Lung (tissue), 13 donors: Measurements from ENCODE around the gene BAG5. TPM values are rescaled to one million over a fixed set of nuclear protein-coding genes. Genes with fewer than 3 reads are reported as not detected.

Experiments
- ATAC-seq: fragments of 200-7000 bp; cut with Tn5 transposase; one replicate; pipeline ENCODE4 v1.9.1; 2020; ENCODE audit warnings: moderate number of reproducible peaks; ENCODE audit not compliant: insufficient read depth, low FRiP score
- DNase-seq, 3 donors: peaks; one replicate each; pipeline ENCODE4 v3.0.0-alpha.2; 2013 to 2017
- H3K27ac ChIP-seq, 2 donors: one replicate each; pipeline ENCODE4 v1.5.1; 2013; ENCODE audit warnings: mild to moderate bottlenecking in 2 of 2, moderate library complexity in 2 of 2, control low read depth in 1 of 2, inconsistent platforms in 1 of 2, low read depth in 1 of 2, low read length in 1 of 2
- H3K27me3 ChIP-seq, 3 donors: one replicate each; pipeline ENCODE4 v1.5.1; 2013; ENCODE audit warnings: low read length in 2 of 3; ENCODE audit not compliant: control insufficient read depth in 3 of 3, insufficient read depth in 3 of 3
- H3K36me3 ChIP-seq, 4 donors: one replicate each; pipeline ENCODE4 v1.5.1; 2013; ENCODE audit warnings: low read length in 4 of 4, mild to moderate bottlenecking in 1 of 4, moderate library complexity in 1 of 4; ENCODE audit not compliant: control insufficient read depth in 4 of 4, insufficient read depth in 4 of 4
- H3K4me1 ChIP-seq, 5 donors: one replicate each; pipeline ENCODE4 v1.5.1; 2013; ENCODE audit warnings: low read length in 5 of 5, mild to moderate bottlenecking in 2 of 5, moderate library complexity in 1 of 5; ENCODE audit not compliant: control insufficient read depth in 5 of 5, insufficient read depth in 5 of 5
- H3K4me3 ChIP-seq: one replicate; pipeline ENCODE4 v1.5.1; 2013; ENCODE audit warnings: mild to moderate bottlenecking, control low read depth, moderate library complexity
- H3K9ac ChIP-seq, 2 donors: one replicate each; pipeline ENCODE4 v1.5.1; 2013; ENCODE audit warnings: low read length in 2 of 2, control low read depth in 1 of 2; ENCODE audit not compliant: insufficient read depth in 1 of 2
- H3K9me3 ChIP-seq, 4 donors: one replicate each; pipeline ENCODE4 v1.5.1; 2013; ENCODE audit warnings: low read length in 3 of 4, mild to moderate bottlenecking in 1 of 4, moderate library complexity in 1 of 4; ENCODE audit not compliant: control insufficient read depth in 4 of 4, insufficient read depth in 3 of 4
- WGBS, 2 donors: extraction: QIAGEN DNeasy Blood & Tissue Kit; methylation state at CpG; one replicate each; pipeline ENCODE4 v1.1.7; 2013; 5-methylcytosine and 5-hydroxymethylcytosine counted together
- polyA plus RNA-seq, 2 donors: library from polyadenylated mRNA; stranded (reverse); fragments of 200-250 nt; gene quantifications; one replicate each; pipeline ENCODE4 v1.2.1, GENCODE V29; 2013
- small RNA-seq: library from RNA; depleted of rRNA; stranded (forward); fragments of <200 nt; gene quantifications from one replicate; pipeline ENCODE3, GENCODE V24; 2014; ENCODE audit warnings: low replicate concordance
- total RNA-seq, 2 donors: library from RNA; depleted of rRNA in 1 of 2; stranded (reverse); fragments of >200 nt in 1 of 2; gene quantifications; one replicate each; pipeline ENCODE4 v1.2.1, GENCODE V29; 2014 to 2021
- TF ChIP-seq, protein P1 (sequence below): IDR thresholded peaks from 2 replicates; pipeline ENCODE4 v1.5.1; 2012; ENCODE audit warnings: mild to moderate bottlenecking; ENCODE audit errors: control extremely low read depth, extremely low read depth
- donor health status: control.
- donor health status: control.
- donor health status: Bipolar disorder and iron deficiency.
- donor health status: healthy.
- donor health status: DM: yes; HTN: yes; CAD: no.

BAG5 gene
- total and polyA plus RNA-seq, 4 donors, result 8.7 to 26.0 (median 18.5) TPM

DNA sequence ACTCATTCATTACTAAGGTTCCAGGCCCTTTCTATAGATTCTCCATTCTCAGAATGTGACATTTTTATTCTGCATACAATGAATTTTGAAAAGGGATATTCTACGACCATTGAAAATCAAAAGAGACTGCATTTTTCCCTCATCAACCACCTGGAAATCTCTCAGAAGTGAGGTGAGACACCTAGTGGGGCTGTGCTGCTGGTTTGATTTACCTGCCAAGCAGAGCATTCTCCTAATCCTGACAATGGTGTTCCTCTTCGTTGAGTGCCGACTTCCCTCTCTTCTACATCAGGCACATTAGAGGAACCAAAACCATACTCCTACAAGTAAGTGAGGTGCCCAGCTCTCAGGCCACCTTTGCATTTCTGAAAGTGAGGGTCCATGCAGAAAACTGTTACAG, 54.7 kb downstream of the BAG5 start:
- Histone ChIP-seq H3K27ac (no peak overlapping the region), H3K4me3 (no peak overlapping the region), H3K9me3 (no peaks in the 10 kb centered on the region), H3K27me3 (no peaks in the 10 kb centered on the region), H3K4me1 (peaks cover 0 to 4% (median 2%) of the 10 kb centered on the region in 5 donors), H3K36me3 (peaks cover 0 to 37% (median 28%) of the 10 kb centered on the region in 4 donors), H3K9ac (no peak overlapping the region)
- ATAC-seq (no peak), DNase-seq (no peak)
- 53 to 70% methylated on average over 3 of the region's 3 CpGs for WGBS, 2 donors
- TF ChIP-seq, protein P1, sequence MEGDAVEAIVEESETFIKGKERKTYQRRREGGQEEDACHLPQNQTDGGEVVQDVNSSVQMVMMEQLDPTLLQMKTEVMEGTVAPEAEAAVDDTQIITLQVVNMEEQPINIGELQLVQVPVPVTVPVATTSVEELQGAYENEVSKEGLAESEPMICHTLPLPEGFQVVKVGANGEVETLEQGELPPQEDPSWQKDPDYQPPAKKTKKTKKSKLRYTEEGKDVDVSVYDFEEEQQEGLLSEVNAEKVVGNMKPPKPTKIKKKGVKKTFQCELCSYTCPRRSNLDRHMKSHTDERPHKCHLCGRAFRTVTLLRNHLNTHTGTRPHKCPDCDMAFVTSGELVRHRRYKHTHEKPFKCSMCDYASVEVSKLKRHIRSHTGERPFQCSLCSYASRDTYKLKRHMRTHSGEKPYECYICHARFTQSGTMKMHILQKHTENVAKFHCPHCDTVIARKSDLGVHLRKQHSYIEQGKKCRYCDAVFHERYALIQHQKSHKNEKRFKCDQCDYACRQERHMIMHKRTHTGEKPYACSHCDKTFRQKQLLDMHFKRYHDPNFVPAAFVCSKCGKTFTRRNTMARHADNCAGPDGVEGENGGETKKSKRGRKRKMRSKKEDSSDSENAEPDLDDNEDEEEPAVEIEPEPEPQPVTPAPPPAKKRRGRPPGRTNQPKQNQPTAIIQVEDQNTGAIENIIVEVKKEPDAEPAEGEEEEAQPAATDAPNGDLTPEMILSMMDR, result no peak

Small RNA genes within 50 kb of the gene (small RNA-seq; reads per million reads assigned to genes)
- gene RNU4-68P (not detected), gene RNU7-160P (not detected)

Other genes starting within 250 kb of the BAG5 start
- 100 to 1,000 TPM; 161 to 255 TPM for gene EIF5, start 228.4 kb downstream of the BAG5 start, total RNA-seq
- gene EIF5, start 228.4 kb downstream of the BAG5 start, polyA plus RNA-seq, result 100 to 1,000 TPM in 1 of 2 donors, 10 to 100 TPM in 1; 50.4 to 161 TPM
- gene MARK3, start 177.2 kb downstream of the BAG5 start, total RNA-seq, result 100 to 1,000 TPM; 103 to 177 TPM
- gene MARK3, start 177.2 kb downstream of the BAG5 start, polyA plus RNA-seq, result 10 to 100 TPM; 56.2 to 97.9 TPM
- 100 to 1,000 TPM; 265 to 356 TPM for gene CKB, start 39.8 kb downstream of the BAG5 start, total RNA-seq
- 100 to 1,000 TPM; 111 to 289 TPM for gene CKB, start 39.8 kb downstream of the BAG5 start, polyA plus RNA-seq
- gene TRMT61A, start 33.5 kb downstream of the BAG5 start, total RNA-seq, result 10 to 100 TPM; 11.9 to 15.2 TPM
- gene TRMT61A, start 33.5 kb downstream of the BAG5 start, polyA plus RNA-seq, result 10 to 100 TPM; 16.8 to 21.5 TPM
- 10 to 100 TPM; 39.4 to 39.6 TPM for gene COA8, start 303 bp upstream of the BAG5 start, total RNA-seq
- 10 to 100 TPM; 30.6 to 59.8 TPM for gene COA8, start 303 bp upstream of the BAG5 start, polyA plus RNA-seq
- gene KLC1, start 66.6 kb upstream of the BAG5 start, total RNA-seq, result 100 to 1,000 TPM; 181 to 225 TPM
- 10 to 100 TPM; 93.3 to 97.2 TPM for gene KLC1, start 66.6 kb upstream of the BAG5 start, polyA plus RNA-seq
- gene XRCC3, start 152.8 kb upstream of the BAG5 start, total RNA-seq, result 10 to 100 TPM in 1 of 2 donors, 1 to 10 TPM in 1; 6.5 to 10.4 TPM
- 1 to 10 TPM; 4.4 to 5.4 TPM for gene XRCC3, start 152.8 kb upstream of the BAG5 start, polyA plus RNA-seq
- 10 to 100 TPM; 52.7 to 68.3 TPM for gene ZFYVE21, start 153.2 kb upstream of the BAG5 start, total RNA-seq
- 10 to 100 TPM; 39.4 to 42.3 TPM for gene ZFYVE21, start 153.2 kb upstream of the BAG5 start, polyA plus RNA-seq